Astrocyte (in vitro differentiated cells and primary cell): ENCODE measurements around the gene RRM1. TPM values are rescaled to one million over a fixed set of nuclear protein-coding genes. Genes with fewer than 3 reads are reported as not detected.

Source experiments
- DNase-seq: peaks from one replicate; pipeline ENCODE4 v3.0.0-alpha.2; 2010; ENCODE audit warnings: low read depth
- FAIRE-seq: peaks from 2 replicates; lab custom pipeline; 2011; peaks lifted over from hg19 to GRCh38; lab: Jason Lieb, UNC
- H2AFZ ChIP-seq: 2 replicates; pipeline ENCODE4 v1.6.0; 2012; ENCODE audit warnings: low read depth, low read length, inconsistent platforms
- H3K27ac ChIP-seq: 2 replicates; pipeline ENCODE4 v1.5.1; 2011; ENCODE audit warnings: low read depth, low read length, inconsistent platforms
- H3K27me3 ChIP-seq: 2 replicates; pipeline ENCODE4 v1.6.0; 2011; ENCODE audit warnings: low read length, inconsistent platforms; ENCODE audit not compliant: insufficient read depth
- H3K36me3 ChIP-seq: 2 replicates; pipeline ENCODE4 v1.5.1; 2011; ENCODE audit warnings: low read length, inconsistent platforms; ENCODE audit not compliant: insufficient read depth
- H3K4me1 ChIP-seq: 2 replicates; pipeline ENCODE4 v1.5.1; 2011; ENCODE audit warnings: low read length, inconsistent platforms; ENCODE audit not compliant: insufficient read depth
- H3K4me2 ChIP-seq: 2 replicates; pipeline ENCODE4 v1.6.0; 2012; ENCODE audit warnings: low read length, inconsistent platforms
- H3K4me3 ChIP-seq: 2 replicates; pipeline ENCODE4 v1.5.1; 2011; ENCODE audit warnings: low read depth, mild to moderate bottlenecking, low read length, inconsistent platforms; ENCODE audit not compliant: insufficient read depth
- H3K79me2 ChIP-seq: 2 replicates; pipeline ENCODE4 v1.6.0; 2012; ENCODE audit warnings: mild to moderate bottlenecking, low read length, inconsistent platforms; ENCODE audit not compliant: insufficient read depth
- H3K9ac ChIP-seq: 2 replicates; pipeline ENCODE4 v1.6.0; 2012; ENCODE audit warnings: mild to moderate bottlenecking, low read length, inconsistent platforms
- H3K9me3 ChIP-seq: 2 replicates; pipeline ENCODE4 v1.5.1; 2012; ENCODE audit warnings: low read depth, mild to moderate bottlenecking, low read length, inconsistent platforms; ENCODE audit not compliant: insufficient read depth
- H4K20me1 ChIP-seq: 2 replicates; pipeline ENCODE4 v1.6.0; 2012; ENCODE audit warnings: low read length, inconsistent platforms; ENCODE audit not compliant: insufficient read depth
- H3K27ac Mint-ChIP-seq: one replicate; pipeline ENCODE4 v1.8.0; 2021; ENCODE audit warnings: mild to moderate bottlenecking, mixed read lengths; ENCODE audit not compliant: unreplicated experiment
- H3K27me3 Mint-ChIP-seq: one replicate; pipeline ENCODE4 v1.8.0; 2021; ENCODE audit warnings: low read depth, mixed read lengths; ENCODE audit not compliant: unreplicated experiment
- H3K36me3 Mint-ChIP-seq: one replicate; pipeline ENCODE4 v1.8.0; 2021; ENCODE audit warnings: low read depth, mixed read lengths; ENCODE audit not compliant: unreplicated experiment
- H3K4me1 Mint-ChIP-seq: one replicate; pipeline ENCODE4 v1.8.0; 2021; ENCODE audit warnings: low read depth, mixed read lengths; ENCODE audit not compliant: unreplicated experiment
- H3K4me3 Mint-ChIP-seq: one replicate; pipeline ENCODE4 v1.8.0; 2021; ENCODE audit warnings: mild to moderate bottlenecking, moderate library complexity, mixed read lengths; ENCODE audit not compliant: unreplicated experiment
- H3K9me3 Mint-ChIP-seq: one replicate; pipeline ENCODE4 v1.8.0; 2021; ENCODE audit warnings: mild to moderate bottlenecking, mixed read lengths; ENCODE audit not compliant: unreplicated experiment
- EZH2 ChIP-seq: IDR thresholded peaks from 2 replicates; pipeline ENCODE4 v1.6.1; 2012; ENCODE audit warnings: mild to moderate bottlenecking, low read length, inconsistent platforms; ENCODE audit not compliant: insufficient read depth
- total RNA-seq: library from RNA; stranded (reverse); gene quantifications from 2 replicates; pipeline ENCODE4 v1.2.1, GENCODE V29; 2021
- TF ChIP-seq, protein P1 (sequence below): IDR thresholded peaks from 2 replicates; pipeline ENCODE4 v1.5.1; 2011; ENCODE audit warnings: low read depth, mild to moderate bottlenecking, inconsistent platforms, low read length, moderate library complexity; ENCODE audit not compliant: insufficient read depth

The RRM1 gene
- total RNA-seq, 1 donor from 2014 or later = 26.2 TPM

- FAIRE-seq (no peak), DNase-seq (no peak)
- Mint-ChIP-seq H3K27me3 (peaks cover 12% of the 10 kb centered on the region), H3K9me3 (no peaks in the 10 kb centered on the region), H3K4me3 (no peak overlapping the region), H3K36me3 (no peaks in the 10 kb centered on the region), H3K4me1 (no peaks in the 10 kb centered on the region), H3K27ac (no peak overlapping the region)
- Histone ChIP-seq H3K4me3 (no peak overlapping the region), H3K4me2 (no peak overlapping the region), H2AFZ (no peak overlapping the region), H3K9me3 (no peaks in the 10 kb centered on the region), H3K79me2 (no peaks in the 10 kb centered on the region), H3K9ac (no peak overlapping the region), H3K27ac (no peak overlapping the region), H3K4me1 (peaks cover 3% of the 10 kb centered on the region), H4K20me1 (no peaks in the 10 kb centered on the region), H3K27me3 (no peaks in the 10 kb centered on the region), H3K36me3 (no peaks in the 10 kb centered on the region)
- TF ChIP-seq, protein P1, sequence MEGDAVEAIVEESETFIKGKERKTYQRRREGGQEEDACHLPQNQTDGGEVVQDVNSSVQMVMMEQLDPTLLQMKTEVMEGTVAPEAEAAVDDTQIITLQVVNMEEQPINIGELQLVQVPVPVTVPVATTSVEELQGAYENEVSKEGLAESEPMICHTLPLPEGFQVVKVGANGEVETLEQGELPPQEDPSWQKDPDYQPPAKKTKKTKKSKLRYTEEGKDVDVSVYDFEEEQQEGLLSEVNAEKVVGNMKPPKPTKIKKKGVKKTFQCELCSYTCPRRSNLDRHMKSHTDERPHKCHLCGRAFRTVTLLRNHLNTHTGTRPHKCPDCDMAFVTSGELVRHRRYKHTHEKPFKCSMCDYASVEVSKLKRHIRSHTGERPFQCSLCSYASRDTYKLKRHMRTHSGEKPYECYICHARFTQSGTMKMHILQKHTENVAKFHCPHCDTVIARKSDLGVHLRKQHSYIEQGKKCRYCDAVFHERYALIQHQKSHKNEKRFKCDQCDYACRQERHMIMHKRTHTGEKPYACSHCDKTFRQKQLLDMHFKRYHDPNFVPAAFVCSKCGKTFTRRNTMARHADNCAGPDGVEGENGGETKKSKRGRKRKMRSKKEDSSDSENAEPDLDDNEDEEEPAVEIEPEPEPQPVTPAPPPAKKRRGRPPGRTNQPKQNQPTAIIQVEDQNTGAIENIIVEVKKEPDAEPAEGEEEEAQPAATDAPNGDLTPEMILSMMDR = no peak
- no peak for TF ChIP-seq EZH2
Measured at GRCh38 chr11:4184163-4184916, 89.7 kb downstream of the RRM1 start.

DNA sequence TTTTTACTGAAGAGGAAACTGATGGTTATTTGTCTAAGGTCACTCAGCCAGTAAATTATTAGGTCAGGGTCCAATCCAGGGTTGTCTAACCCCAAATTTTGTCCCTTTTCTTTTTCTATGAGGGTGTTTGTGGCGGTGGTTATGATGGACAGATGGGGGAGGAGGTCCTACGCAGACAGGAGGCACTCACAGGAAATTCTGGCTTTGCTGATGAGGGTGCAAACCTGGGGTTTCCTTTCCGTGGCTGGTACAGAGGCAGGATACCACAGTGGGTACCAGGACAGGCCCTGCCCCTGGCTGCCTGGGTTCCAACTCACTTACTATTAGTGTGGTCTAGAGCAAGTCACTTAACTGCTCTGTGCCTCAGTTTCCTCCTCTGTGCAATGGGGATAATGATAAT, 91.0 kb downstream of the RRM1 start:
- Histone ChIP-seq H3K4me2 (no peak overlapping the region), H3K79me2 (no peaks in the 10 kb centered on the region), H3K4me3 (no peak overlapping the region), H3K9ac (no peak overlapping the region), H3K27me3 (no peaks in the 10 kb centered on the region), H3K36me3 (no peaks in the 10 kb centered on the region), H3K27ac (no peak overlapping the region), H3K4me1 (peaks cover 3% of the 10 kb centered on the region), H4K20me1 (no peaks in the 10 kb centered on the region), H2AFZ (no peak overlapping the region), H3K9me3 (no peaks in the 10 kb centered on the region)
- no peak overlapping the region for H3K27ac Mint-ChIP-seq
- H3K9me3 Mint-ChIP-seq = no peaks in the 10 kb centered on the region
- TF ChIP-seq, protein P1 = no peak
- no peak for TF ChIP-seq EZH2
- peaks cover 12% of the 10 kb centered on the region for H3K27me3 Mint-ChIP-seq
- H3K4me1 Mint-ChIP-seq = no peaks in the 10 kb centered on the region
- DNase-seq (no peak), FAIRE-seq (no peak)
- H3K36me3 Mint-ChIP-seq = no peaks in the 10 kb centered on the region
- H3K4me3 Mint-ChIP-seq = no peak overlapping the region

- no peaks in the 10 kb centered on the region for H3K9me3 Mint-ChIP-seq
- no peak for TF ChIP-seq EZH2
- TF ChIP-seq, protein P1 = no peak
- Histone ChIP-seq H3K36me3 (no peaks in the 10 kb centered on the region), H3K9ac (peak overlapping the region; percentile 83), H3K4me2 (peak overlapping the region; percentile 96), H3K27ac (no peak overlapping the region), H3K4me3 (peak overlapping the region; percentile 66), H4K20me1 (no peaks in the 10 kb centered on the region), H3K9me3 (no peaks in the 10 kb centered on the region), H2AFZ (peak overlapping the region; percentile 99), H3K27me3 (no peaks in the 10 kb centered on the region), H3K79me2 (no peaks in the 10 kb centered on the region), H3K4me1 (peaks cover 3% of the 10 kb centered on the region)
- H3K27me3 Mint-ChIP-seq = peaks cover 11% of the 10 kb centered on the region
- DNase-seq (no peak), FAIRE-seq (no peak)
- no peaks in the 10 kb centered on the region for H3K4me1 Mint-ChIP-seq
- H3K36me3 Mint-ChIP-seq = no peaks in the 10 kb centered on the region
- H3K27ac Mint-ChIP-seq = peak overlapping the region; percentile 69
- peak overlapping the region; percentile 85 for H3K4me3 Mint-ChIP-seq
Measured at GRCh38 chr11:4186464-4187054, 92.0 kb downstream of the RRM1 start.
